IPS-18c (cell line): ENCODE measurements around the gene ARL5C.

Experiments
- H3K4me3 ChIP-seq: 2 replicates; pipeline ENCODE4 v1.7.0; 2013; ENCODE audit warnings: low read depth, mild to moderate bottlenecking, low read length, moderate library complexity; ENCODE audit not compliant: insufficient read depth
- H3K9me3 ChIP-seq: one replicate; pipeline ENCODE4 v1.6.1; 2013; ENCODE audit warnings: mild to moderate bottlenecking, low read length, moderate library complexity; ENCODE audit not compliant: control insufficient read depth, insufficient read depth

The ARL5C gene

GRCh38 chr17:39196241-39196807, 30.4 kb upstream of the ARL5C start:
- Histone ChIP-seq H3K4me3 (peak overlapping the region; percentile 6; the same call in 1 of the 2 replicates), H3K9me3 (no peaks in the 10 kb centered on the region)

DNA sequence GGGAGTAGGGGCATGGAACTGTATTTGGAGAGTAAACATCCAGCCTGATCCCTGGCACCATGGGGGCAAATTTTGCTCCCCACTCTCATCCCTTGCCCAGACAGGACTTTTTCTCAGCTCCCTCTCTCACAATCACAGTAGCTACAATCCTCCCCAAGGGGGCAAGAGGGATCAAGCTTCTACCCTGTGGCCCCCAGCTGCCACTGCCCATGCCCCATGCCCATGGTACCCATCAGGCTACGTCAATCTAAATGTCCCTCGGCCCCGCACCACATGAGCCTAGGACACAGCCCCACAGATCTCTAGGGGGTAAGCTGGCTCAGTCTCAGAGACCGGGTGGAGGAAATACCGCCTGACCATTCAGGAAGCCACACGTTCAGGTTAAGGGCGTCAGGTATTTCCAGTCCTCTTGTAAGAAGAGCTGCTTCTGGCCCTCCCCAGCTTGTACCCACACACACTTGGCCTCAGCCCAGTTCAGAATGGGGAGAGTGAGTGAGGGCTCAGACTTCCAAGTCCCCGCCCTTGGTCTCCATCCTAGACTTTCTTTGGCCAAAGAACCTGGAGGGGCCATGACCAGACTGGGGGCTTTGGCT, 29.7 kb upstream of the ARL5C start:
- H3K9me3 ChIP-seq: no peaks in the 10 kb centered on the region
- peak overlapping the region; percentile 32; the same call in 1 of the 2 replicates for H3K4me3 ChIP-seq

DNA sequence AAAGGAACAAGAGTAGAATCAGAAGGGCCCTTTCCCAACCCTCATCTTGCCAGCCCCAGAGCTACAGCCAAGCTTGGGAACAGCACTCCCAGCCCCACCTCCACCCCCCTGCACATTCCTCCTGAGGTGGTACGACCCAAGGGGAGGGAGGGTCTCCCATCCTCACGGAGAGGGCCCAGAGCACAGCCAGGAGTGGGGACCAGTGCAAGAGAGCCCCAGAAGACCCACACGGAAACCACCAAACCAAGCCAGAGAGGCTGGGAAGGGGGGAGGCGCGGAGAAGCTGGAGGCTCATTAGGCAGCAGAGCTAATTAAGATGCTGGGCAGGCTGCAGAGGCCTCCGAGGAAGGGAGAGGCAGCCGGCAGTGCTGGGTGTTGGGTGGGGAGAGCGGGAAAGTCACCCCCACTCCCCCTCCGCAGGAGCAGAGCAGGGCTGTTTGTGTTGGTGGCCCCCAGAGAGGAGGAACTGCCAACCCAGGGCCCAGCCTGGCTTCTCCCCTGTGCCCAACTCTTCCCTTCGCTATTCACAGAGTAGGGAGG, 29.1 kb upstream of the ARL5C start:
- Histone ChIP-seq H3K4me3 (peak overlapping the region; percentile 32), H3K9me3 (no peaks in the 10 kb centered on the region)

DNA sequence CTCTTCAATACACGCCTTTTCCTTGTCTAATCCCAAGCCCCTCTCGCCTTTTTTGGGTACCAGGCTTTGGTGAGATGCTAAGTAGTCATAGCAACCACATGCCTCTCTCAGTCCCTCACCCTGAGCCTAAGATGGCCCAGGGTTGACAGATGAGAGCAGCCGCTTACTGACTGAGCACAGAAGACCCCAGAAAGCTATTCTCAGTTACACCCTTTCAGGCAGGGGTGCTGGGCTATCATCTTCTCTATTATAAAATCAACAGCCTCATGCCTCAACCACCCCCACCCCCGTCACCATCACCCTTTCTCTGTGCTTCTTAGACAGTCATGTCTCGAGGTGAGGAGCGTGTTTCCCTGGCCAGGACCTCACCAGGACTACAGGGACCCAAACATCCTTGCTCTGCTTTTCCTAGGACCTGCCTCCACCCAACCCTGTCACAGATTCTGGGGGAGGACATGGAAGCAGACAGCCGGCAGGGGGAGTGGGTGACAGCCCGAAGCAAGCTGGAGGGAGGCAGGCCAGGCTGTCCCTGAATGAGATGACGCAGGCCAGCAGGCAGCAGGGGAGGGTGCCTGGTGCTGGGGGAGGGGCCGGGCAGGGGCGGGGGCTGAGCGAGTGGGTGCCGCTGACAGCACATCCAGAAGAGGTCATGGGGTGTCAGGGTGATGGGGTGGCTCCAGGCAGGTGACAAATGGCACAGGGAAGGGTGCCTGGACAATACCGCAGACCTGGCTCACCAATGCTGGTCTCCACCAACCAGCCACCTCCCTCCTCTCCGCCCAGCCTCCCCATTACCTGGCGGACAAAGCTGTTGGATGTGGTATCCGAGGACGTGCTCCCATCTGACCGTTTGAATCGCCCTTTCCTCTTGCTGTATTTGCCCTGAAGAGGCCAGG, 28.4 kb upstream of the ARL5C start:
- Histone ChIP-seq H3K9me3 (no peaks in the 10 kb centered on the region), H3K4me3 (peak overlapping the region; percentile 32)

DNA sequence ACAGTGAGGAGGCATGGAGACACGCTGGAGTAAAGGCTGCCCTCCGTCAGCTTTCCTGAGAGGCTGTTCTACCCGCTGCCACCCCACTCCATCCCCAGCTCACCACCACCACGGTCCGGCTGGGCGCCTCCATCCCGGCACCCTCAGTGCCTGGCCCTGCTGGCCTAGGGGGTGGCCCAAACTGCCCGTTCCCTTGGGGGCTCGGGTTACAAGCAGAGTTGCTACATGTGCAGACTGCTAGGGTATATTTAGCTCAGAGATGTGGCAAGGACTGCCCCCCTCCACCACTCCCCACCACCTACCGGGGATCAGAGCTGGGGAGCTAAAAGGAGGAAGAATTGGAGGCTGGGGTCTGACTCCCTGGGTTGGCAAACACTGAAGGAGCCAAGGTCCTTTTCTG, 27.4 kb upstream of the ARL5C start:
- H3K9me3 ChIP-seq: no peaks in the 10 kb centered on the region
- H3K4me3 ChIP-seq: no peak overlapping the region

- H3K4me3 ChIP-seq: no peak overlapping the region
- no peaks in the 10 kb centered on the region for H3K9me3 ChIP-seq
Measured at GRCh38 chr17:39192901-39193300, 26.9 kb upstream of the ARL5C start.

DNA sequence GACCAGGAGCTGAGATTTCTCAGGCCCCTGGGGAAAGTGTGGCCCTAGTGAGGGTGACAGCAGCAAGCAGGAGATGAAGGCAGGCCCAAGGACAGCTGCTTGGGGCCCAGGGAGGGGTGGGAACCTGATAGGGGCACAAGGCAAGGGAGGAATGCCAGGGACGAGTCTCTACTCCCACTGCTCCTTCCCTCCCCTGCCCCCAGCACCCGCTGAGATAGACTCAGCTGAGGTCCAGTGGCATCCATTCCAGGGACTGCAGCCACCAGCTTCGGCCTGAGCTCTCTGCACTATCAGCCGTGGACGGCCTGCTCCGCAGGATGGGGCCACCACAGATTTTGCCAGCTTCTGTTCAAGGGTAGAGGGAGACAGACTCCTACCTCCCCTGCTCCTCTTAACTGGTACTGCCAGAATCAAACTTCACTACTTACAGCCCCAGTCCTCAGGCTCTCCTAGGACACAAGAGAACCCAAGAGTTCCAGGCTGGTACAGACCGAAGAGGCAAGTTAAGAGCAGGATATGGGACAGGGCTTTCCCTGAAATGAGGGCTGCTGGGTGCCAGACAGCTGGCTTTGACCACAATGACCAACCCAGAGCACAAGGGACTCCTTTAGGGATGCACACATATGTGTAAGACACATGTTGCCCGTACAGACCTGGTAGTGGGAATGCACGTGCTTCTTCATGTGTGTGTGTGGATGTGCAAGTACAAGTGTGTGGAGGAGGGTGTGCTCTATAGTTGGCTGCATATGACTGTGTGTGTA, 26.0 kb upstream of the ARL5C start:
- H3K4me3 ChIP-seq: no peak overlapping the region
- no peaks in the 10 kb centered on the region for H3K9me3 ChIP-seq

- H3K9me3 ChIP-seq: no peaks in the 10 kb centered on the region
Measured at GRCh38 chr17:39187152-39187830, 21.3 kb upstream of the ARL5C start.

DNA sequence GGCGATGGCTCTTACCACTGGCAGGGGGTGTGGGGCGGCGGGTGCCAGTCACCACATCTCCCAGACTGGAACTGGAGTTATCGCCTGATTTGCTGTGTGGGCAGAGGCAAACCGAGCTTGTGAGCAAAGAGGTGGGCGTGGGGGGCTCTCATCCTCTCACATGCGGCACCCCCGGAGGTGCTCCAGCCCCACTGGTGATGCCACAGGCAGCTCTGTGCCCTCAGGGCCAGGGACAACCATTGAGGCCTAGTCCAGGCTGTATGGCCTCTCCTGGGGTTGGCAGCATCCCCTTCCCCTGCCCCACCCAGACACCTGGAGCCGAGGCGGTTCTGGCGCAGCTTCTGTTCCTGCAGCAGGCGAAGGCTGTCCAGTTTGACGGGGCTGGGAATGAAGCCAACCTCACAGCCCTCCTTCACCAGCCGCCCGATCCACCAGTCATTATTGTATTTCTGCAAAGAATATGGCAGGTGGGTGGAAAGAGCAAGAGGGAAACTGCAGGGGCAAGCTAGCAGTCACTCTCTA, 20.6 kb upstream of the ARL5C start:
- H3K9me3 ChIP-seq: no peaks in the 10 kb centered on the region
- H3K4me3 ChIP-seq: no peak overlapping the region

More at GRCh38 chr17:39187152-39187830, 21.3 kb upstream of the ARL5C start:
- H3K4me3 ChIP-seq: no peak overlapping the region

GRCh38 chr17:39183720-39184119, 17.8 kb upstream of the ARL5C start:
- no peak overlapping the region for H3K4me3 ChIP-seq
- no peaks in the 10 kb centered on the region for H3K9me3 ChIP-seq

DNA sequence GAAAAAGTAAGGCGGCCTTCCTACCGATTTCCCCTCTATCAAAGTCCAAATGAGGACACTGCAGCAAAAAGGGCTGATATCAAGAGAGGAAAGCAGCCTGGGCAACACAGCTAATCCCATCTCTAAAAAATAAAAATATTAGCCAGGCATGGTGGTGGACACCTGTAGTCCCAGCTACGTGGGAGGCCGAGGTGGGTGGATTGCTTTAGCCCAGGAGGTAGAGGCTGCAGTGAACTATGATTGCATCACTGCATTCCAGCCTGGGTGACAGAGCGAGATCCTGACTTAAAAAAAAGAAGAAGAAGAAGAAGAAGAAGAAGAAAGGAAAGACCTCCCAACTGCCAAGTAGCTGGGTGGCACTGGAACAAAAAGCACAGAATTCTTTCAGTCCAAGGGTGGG, 17.1 kb upstream of the ARL5C start:
- Histone ChIP-seq H3K9me3 (no peaks in the 10 kb centered on the region), H3K4me3 (no peak overlapping the region)

- H3K4me3 ChIP-seq: no peak overlapping the region
- H3K9me3 ChIP-seq: no peaks in the 10 kb centered on the region
Measured at GRCh38 chr17:39181303-39181702, 15.3 kb upstream of the ARL5C start.

DNA sequence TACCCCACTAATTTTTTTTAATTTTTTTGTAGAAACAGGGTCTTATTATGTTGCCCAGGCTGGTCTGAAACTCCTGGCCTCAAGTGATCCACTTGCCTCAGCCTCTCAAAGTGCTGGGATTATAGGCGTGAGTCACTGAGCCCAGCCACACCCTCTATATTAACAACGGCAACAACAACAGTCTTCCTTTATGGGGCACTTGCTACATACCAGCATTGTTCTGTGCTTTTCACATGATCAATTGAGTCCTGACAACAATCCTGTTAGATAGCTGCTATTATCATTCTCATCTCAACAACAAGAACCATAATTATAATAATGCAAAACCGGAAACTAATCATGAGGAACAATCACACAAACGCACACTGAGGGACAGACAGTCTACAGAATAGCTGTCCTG, 12.6 kb upstream of the ARL5C start:
- Histone ChIP-seq H3K9me3 (no peaks in the 10 kb centered on the region), H3K4me3 (no peak overlapping the region)

GRCh38 chr17:39177256-39177655, 11.3 kb upstream of the ARL5C start:
- no peak overlapping the region for H3K4me3 ChIP-seq
- no peaks in the 10 kb centered on the region for H3K9me3 ChIP-seq

DNA sequence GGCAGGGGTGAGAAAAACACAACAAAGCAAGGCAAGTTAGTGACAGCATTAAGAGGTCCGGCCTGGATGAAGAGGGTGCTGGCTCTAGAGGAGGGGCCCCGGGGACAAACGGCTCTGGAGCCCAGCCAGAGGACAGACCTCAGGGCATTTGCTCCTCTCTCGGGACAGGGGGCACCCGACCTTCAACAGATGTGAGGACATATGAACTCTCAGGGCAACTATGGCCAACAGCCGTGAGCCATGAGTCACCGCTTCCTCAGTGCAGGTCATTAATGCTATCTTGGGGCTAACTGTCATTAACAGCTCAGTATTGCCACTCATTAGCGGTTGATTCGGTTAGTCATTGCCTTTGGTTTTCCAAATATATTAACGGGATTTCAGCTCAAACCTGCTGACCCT, 9.7 kb upstream of the ARL5C start:
- Histone ChIP-seq H3K4me3 (no peak overlapping the region), H3K9me3 (no peaks in the 10 kb centered on the region)

DNA sequence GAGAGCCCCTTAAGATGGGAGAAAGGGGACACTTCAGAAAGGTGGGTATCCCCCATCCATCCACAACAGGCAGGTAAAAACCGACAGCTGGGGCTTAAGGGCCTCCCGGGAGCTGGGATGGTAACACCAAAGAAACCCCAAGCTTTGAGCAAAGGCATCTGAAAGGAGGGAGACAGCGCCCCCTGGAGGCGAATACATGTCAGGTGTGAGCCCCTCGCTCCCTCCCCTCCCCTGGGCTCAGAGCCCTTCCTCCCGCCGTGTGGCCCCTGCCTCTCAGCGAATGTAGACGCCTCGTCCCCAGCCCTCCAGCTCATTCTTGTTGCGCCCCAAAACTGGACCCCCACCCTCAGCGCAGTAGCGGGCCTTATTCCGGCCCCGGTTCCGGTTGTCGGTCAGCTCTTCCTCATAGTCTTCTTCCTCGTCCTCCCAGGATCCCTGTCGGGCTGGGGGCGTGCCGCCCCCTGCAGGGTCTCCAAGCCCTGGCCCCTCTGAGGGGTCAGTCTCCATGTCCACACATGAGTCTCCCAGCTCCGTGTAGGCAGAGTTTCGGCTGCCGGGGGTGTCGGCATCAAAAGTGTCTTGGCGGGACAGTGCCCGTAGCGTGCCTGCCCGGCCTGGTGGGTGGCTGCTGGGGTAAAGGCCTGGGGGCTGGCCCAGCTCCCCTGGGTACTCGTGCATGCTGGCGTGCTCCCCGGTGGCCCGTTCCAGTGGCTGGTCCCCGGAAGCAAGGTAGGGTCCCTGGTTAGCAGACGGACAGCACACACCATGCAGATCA, 9.1 kb upstream of the ARL5C start:
- H3K4me3 ChIP-seq: no peak overlapping the region

More for the DNA sequence above, 9.1 kb upstream of the ARL5C start:
- no peaks in the 10 kb centered on the region for H3K9me3 ChIP-seq
